H9 (cell line): ENCODE results near the gene VAPA. TPM values are rescaled to one million over a fixed set of nuclear protein-coding genes. Genes with fewer than 3 reads are reported as not detected.

Experiments used
- DNase-seq: peaks from one replicate; pipeline ENCODE4 v3.0.0-alpha.2; 2017
- H2AFZ ChIP-seq: one replicate; pipeline ENCODE4 v1.6.1; 2013; ENCODE audit warnings: mild to moderate bottlenecking, low read length, control low read depth, moderate library complexity
- H2AK5ac ChIP-seq: 2 replicates; pipeline ENCODE4 v1.6.1; 2013; ENCODE audit warnings: low read length, control low read depth, mixed read lengths; ENCODE audit not compliant: insufficient read length
- H2BK120ac ChIP-seq: one replicate; pipeline ENCODE4 v1.6.1; 2013; ENCODE audit warnings: low read depth, mild to moderate bottlenecking, low read length, control low read depth, inconsistent platforms; ENCODE audit not compliant: poor library complexity, severe bottlenecking
- H2BK12ac ChIP-seq: 2 replicates; pipeline ENCODE4 v1.6.1; 2013; ENCODE audit warnings: low read length, control low read depth, mixed read lengths, low read depth; ENCODE audit not compliant: insufficient read length
- H2BK15ac ChIP-seq: 2 replicates; pipeline ENCODE4 v1.6.1; 2013; ENCODE audit warnings: low read depth, low read length, control low read depth
- H2BK20ac ChIP-seq: one replicate; pipeline ENCODE4 v1.6.1; 2013; ENCODE audit warnings: low read depth, mild to moderate bottlenecking, low read length, control low read depth, inconsistent platforms; ENCODE audit not compliant: poor library complexity, severe bottlenecking
- H2BK5ac ChIP-seq: 2 replicates; pipeline ENCODE4 v1.6.1; 2013; ENCODE audit warnings: low read length, control low read depth, mixed read lengths; ENCODE audit not compliant: insufficient read length
- H3K14ac ChIP-seq: 2 replicates; pipeline ENCODE4 v1.6.1; 2013; ENCODE audit warnings: low read length, control low read depth; ENCODE audit not compliant: insufficient read depth
- H3K18ac ChIP-seq: 2 replicates; pipeline ENCODE4 v1.6.1; 2013; ENCODE audit warnings: low read depth, mild to moderate bottlenecking, mixed read lengths, low read length, control low read depth; ENCODE audit not compliant: insufficient read length
- H3K23ac ChIP-seq: 2 replicates; pipeline ENCODE4 v1.6.1; 2013; ENCODE audit warnings: low read length, control low read depth, mixed read lengths, low read depth; ENCODE audit not compliant: insufficient read length
- H3K23me2 ChIP-seq: 2 replicates; pipeline ENCODE4 v1.6.1; 2013; ENCODE audit warnings: low read depth, mild to moderate bottlenecking, mixed read lengths, low read length, control low read depth; ENCODE audit not compliant: insufficient read length, poor library complexity, severe bottlenecking
- H3K27ac ChIP-seq: 2 replicates; pipeline ENCODE4 v1.5.1; 2013; ENCODE audit warnings: low read length, control low read depth, mixed read lengths, low read depth; ENCODE audit not compliant: insufficient read length
- H3K27me3 ChIP-seq: 2 replicates; pipeline ENCODE4 v1.6.1; 2013; ENCODE audit warnings: low read length, control low read depth, inconsistent platforms; ENCODE audit not compliant: insufficient read depth
- H3K4ac ChIP-seq: 2 replicates; pipeline ENCODE4 v1.6.1; 2013; ENCODE audit warnings: low read depth, mild to moderate bottlenecking, control low read depth, inconsistent platforms, low read length, moderate library complexity
- H3K4me1 ChIP-seq: 2 replicates; pipeline ENCODE4 v1.6.1; 2013; ENCODE audit warnings: low read length, control low read depth, inconsistent platforms; ENCODE audit not compliant: insufficient read depth
- H3K4me2 ChIP-seq: 2 replicates; pipeline ENCODE4 v1.6.1; 2013; ENCODE audit warnings: low read length, control low read depth, mixed read lengths; ENCODE audit not compliant: insufficient read length, insufficient read depth
- H3K56ac ChIP-seq: 2 replicates; pipeline ENCODE4 v1.6.1; 2013; ENCODE audit warnings: low read depth, mild to moderate bottlenecking, mixed read lengths, low read length, control low read depth; ENCODE audit not compliant: insufficient read length
- H3K79me1 ChIP-seq: 2 replicates; pipeline ENCODE4 v1.6.1; 2013; ENCODE audit warnings: low read depth, mild to moderate bottlenecking, moderate library complexity, low read length, control low read depth, inconsistent platforms; ENCODE audit not compliant: insufficient read depth, poor library complexity, severe bottlenecking
- H3K79me2 ChIP-seq: 2 replicates; pipeline ENCODE4 v1.6.1; 2013; ENCODE audit warnings: low read length, control low read depth, inconsistent platforms; ENCODE audit not compliant: insufficient read depth
- H3K9ac ChIP-seq: 2 replicates; pipeline ENCODE4 v1.6.1; 2013; ENCODE audit warnings: low read length, control low read depth, mixed read lengths; ENCODE audit not compliant: insufficient read length; ENCODE audit errors: extremely low read depth
- H3K9me3 ChIP-seq: one replicate; pipeline ENCODE4 v1.6.1; 2013; ENCODE audit warnings: low read depth, low read length, inconsistent platforms; ENCODE audit not compliant: control insufficient read depth
- H3T11ph ChIP-seq: one replicate; pipeline ENCODE4 v1.6.1; 2013; ENCODE audit warnings: mild to moderate bottlenecking, low read length, control low read depth, inconsistent platforms
- H4K20me1 ChIP-seq: one replicate; pipeline ENCODE4 v1.6.1; 2013; ENCODE audit not compliant: control insufficient read depth, insufficient read length, insufficient read depth
- H4K5ac ChIP-seq: 2 replicates; pipeline ENCODE4 v1.6.1; 2013; ENCODE audit warnings: low read depth, mild to moderate bottlenecking, mixed read lengths, low read length, control low read depth; ENCODE audit not compliant: insufficient read length
- H4K8ac ChIP-seq: replicated peaks from 2 replicates; pipeline ENCODE4 v1.6.1; 2013; ENCODE audit warnings: low read length, control low read depth, mixed read lengths, low read depth; ENCODE audit not compliant: insufficient read length
- H4K91ac ChIP-seq: 2 replicates; pipeline ENCODE4 v1.6.1; 2013; ENCODE audit warnings: low read depth, mild to moderate bottlenecking, moderate library complexity, mixed read lengths, low read length, control low read depth; ENCODE audit not compliant: insufficient read length
- H3K27ac Mint-ChIP-seq, 3 experiments: 2 replicates in 2 of 3; 3 replicates in 1 of 3; pipeline ENCODE4 v1.8.0; 2020 to 2021; ENCODE audit warnings: mixed read lengths in 3 of 3, mild to moderate bottlenecking in 1 of 3, moderate library complexity in 1 of 3
- H3K27me3 Mint-ChIP-seq: 2 replicates; pipeline ENCODE4 v1.8.0; 2021; ENCODE audit warnings: low read depth, mild to moderate bottlenecking, moderate library complexity, mixed read lengths
- H3K36me3 Mint-ChIP-seq, 3 experiments: 2 replicates in 2 of 3; 3 replicates in 1 of 3; pipeline ENCODE4 v1.8.0; 2020 to 2021; ENCODE audit warnings: low read depth in 3 of 3, mixed read lengths in 3 of 3; ENCODE audit not compliant: insufficient read depth in 1 of 3
- H3K4me1 Mint-ChIP-seq, 2 experiments: 2 replicates each; pipeline ENCODE4 v1.8.0; 2020; ENCODE audit warnings: mixed read lengths in 2 of 2
- H3K4me3 Mint-ChIP-seq, 2 experiments: 2 replicates in 1 of 2; 3 replicates in 1 of 2; pipeline ENCODE4 v1.8.0; 2020 to 2021; ENCODE audit warnings: mild to moderate bottlenecking in 2 of 2, mixed read lengths in 2 of 2, moderate library complexity in 1 of 2
- H3K9me3 Mint-ChIP-seq, 2 experiments: 2 replicates in 1 of 2; 3 replicates in 1 of 2; pipeline ENCODE4 v1.8.0; 2020; ENCODE audit warnings: mild to moderate bottlenecking in 2 of 2, mixed read lengths in 2 of 2, moderate library complexity in 1 of 2
- CTCF ChIP-seq: fragments of 200-600 bp; sonication (generic); conservative IDR thresholded peaks from 3 replicates; pipeline ENCODE4 v1.8.0; 2021; ENCODE audit warnings: antibody characterized with exemption, mild to moderate bottlenecking
- WGBS: extraction: QIAGEN DNeasy Blood & Tissue Kit; methylation state at CpG from one replicate; pipeline ENCODE4 v1.1.7; 2013; ENCODE audit warnings: missing lambda C conversion rate, low lambda C conversion rate, mixed read lengths; ENCODE audit not compliant: insufficient read length; ENCODE audit errors: extremely low coverage; 5-methylcytosine and 5-hydroxymethylcytosine counted together
- total RNA-seq: library from RNA; stranded (reverse); gene quantifications from 2 replicates; pipeline ENCODE4 v1.2.1, GENCODE V29; 2021

VAPA gene
- total RNA-seq, 1 experiment from 2014 or later: 141 TPM

DNA sequence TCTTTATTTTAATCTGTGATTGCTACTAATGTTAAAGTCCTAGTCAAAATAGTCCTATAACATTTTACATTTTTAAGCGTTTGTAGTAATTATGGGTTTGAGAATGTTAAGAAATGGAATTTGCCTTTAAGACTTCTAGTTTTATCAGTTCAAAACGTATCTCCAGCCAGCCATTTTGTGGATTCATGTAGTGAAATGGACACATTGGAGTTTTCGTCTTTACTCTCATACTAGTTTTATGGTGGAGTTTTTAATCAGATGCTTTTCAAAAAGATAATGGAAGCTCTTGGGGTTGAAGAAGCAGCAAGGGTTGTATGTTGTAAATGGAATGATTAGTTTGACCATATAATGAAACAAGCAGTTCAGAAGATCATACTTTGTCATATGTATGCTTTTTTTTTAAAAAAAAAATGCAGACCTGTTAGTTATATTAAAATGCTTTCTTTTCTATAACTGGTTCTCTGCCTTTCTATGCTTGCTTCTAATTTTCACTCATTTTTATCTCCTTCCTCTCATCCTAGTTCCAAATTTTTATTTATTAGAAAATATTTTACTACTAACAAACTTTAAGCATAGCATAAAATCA is 16.6 kb downstream of the VAPA start:
- Histone ChIP-seq H4K5ac (no peak overlapping the region), H4K91ac (no peak overlapping the region), H3K4me1 (no peaks in the 10 kb centered on the region; the same call in 1 of the 2 replicates), H3K56ac (no peak overlapping the region), H3K9me3 (no peaks in the 10 kb centered on the region), H3K14ac (no peak overlapping the region), H2BK20ac (no peak overlapping the region), H3T11ph (no peak overlapping the region), H3K23me2 (no peaks in the 10 kb centered on the region), H3K4ac (no peak overlapping the region), H2AK5ac (no peak overlapping the region), H3K27me3 (no peaks in the 10 kb centered on the region), H2BK12ac (no peak overlapping the region), H3K9ac (no peak overlapping the region), H2BK120ac (no peak overlapping the region), H3K4me2 (no peak overlapping the region), H2AFZ (no peak overlapping the region), H4K8ac (no peak overlapping the region), H3K27ac (no peak overlapping the region), H3K23ac (no peak overlapping the region), H2BK15ac (no peak overlapping the region), H4K20me1 (no peaks in the 10 kb centered on the region), H3K79me2 (peaks cover 18% of the 10 kb centered on the region), H3K18ac (no peak overlapping the region), H3K79me1 (peaks cover 14% of the 10 kb centered on the region), H2BK5ac (no peak overlapping the region)
- no CpG with 5 or more reads among the region's 3 CpGs for WGBS
- no peaks in the 10 kb centered on the region for H3K27me3 Mint-ChIP-seq
- no peak for TF ChIP-seq CTCF
- peaks cover 2 to 30% (median 11%) of the 10 kb centered on the region in 3 experiments; a peak in 5 of 7 replicates for H3K36me3 Mint-ChIP-seq
- peaks cover 30 to 50% of the 10 kb centered on the region in 2 experiments for H3K4me1 Mint-ChIP-seq
- no peak overlapping the region for H3K4me3 Mint-ChIP-seq
- no peak for DNase-seq
- no peaks in the 10 kb centered on the region for H3K9me3 Mint-ChIP-seq
- no peak overlapping the region for H3K27ac Mint-ChIP-seq
